Measurements from ENCODE around the gene AGFG2.
"Not testable (repeated sequence)": the region's sequence is repeated elsewhere in the genome, so short reads cannot be mapped to it uniquely, and the experiment has no call there.

The AGFG2 gene

GRCh38 chr7:100538348-100538653, 702 bp upstream of the AGFG2 start:
- H3K27me3 Mint-ChIP-seq, result no peaks in the 10 kb centered on the region
- no peaks in the 10 kb centered on the region for H3K9me3 Mint-ChIP-seq
- H3K4me3 Mint-ChIP-seq, result peak overlapping the region; percentile 90
- peak overlapping the region; percentile 99 for H3K27ac Mint-ChIP-seq
- H3K4me1 Mint-ChIP-seq (ENCODE audit: low read depth), result peaks cover 49% of the 10 kb centered on the region
- peaks cover 31% of the 10 kb centered on the region for H3K36me3 Mint-ChIP-seq (ENCODE audit: low read depth)

- Mint-ChIP-seq H3K4me3 (peak overlapping the region; percentile 90), H3K4me1 (ENCODE audit: low read depth) (peaks cover 61% of the 10 kb centered on the region), H3K27ac (peak overlapping the region; percentile 94), H3K36me3 (ENCODE audit: low read depth) (peaks cover 39% of the 10 kb centered on the region), H3K9me3 (no peaks in the 10 kb centered on the region), H3K27me3 (no peaks in the 10 kb centered on the region)
Measured at GRCh38 chr7:100539436-100540006, 518 bp downstream of the AGFG2 start.

GRCh38 chr7:100540073-100540723, 1.2 kb downstream of the AGFG2 start:
- H3K36me3 Mint-ChIP-seq (ENCODE audit: low read depth), result peaks cover 41% of the 10 kb centered on the region
- peak overlapping the region; percentile 94 for H3K27ac Mint-ChIP-seq
- H3K27me3 Mint-ChIP-seq, result no peaks in the 10 kb centered on the region
- no peaks in the 10 kb centered on the region for H3K9me3 Mint-ChIP-seq
- H3K4me3 Mint-ChIP-seq, result peak overlapping the region; percentile 90
- peaks cover 68% of the 10 kb centered on the region for H3K4me1 Mint-ChIP-seq (ENCODE audit: low read depth)

- peak overlapping the region; percentile 74 for H3K27ac Mint-ChIP-seq
- not testable (repeated sequence) for H3K9me3 Mint-ChIP-seq, H3K27me3 Mint-ChIP-seq
- peaks cover 79% of the 10 kb centered on the region for H3K4me1 Mint-ChIP-seq (ENCODE audit: low read depth)
- H3K36me3 Mint-ChIP-seq (ENCODE audit: low read depth), result peaks cover 41% of the 10 kb centered on the region
- H3K4me3 Mint-ChIP-seq, result peak overlapping the region; percentile 90
Measured at GRCh38 chr7:100541309-100541708, 2.3 kb downstream of the AGFG2 start.

- Mint-ChIP-seq H3K27me3 (no peaks in the 10 kb centered on the region), H3K27ac (peak overlapping the region; percentile 99), H3K9me3 (no peaks in the 10 kb centered on the region), H3K4me3 (peak overlapping the region; percentile 90), H3K4me1 (ENCODE audit: low read depth) (peaks cover 97% of the 10 kb centered on the region), H3K36me3 (ENCODE audit: low read depth) (peaks cover 52% of the 10 kb centered on the region)
Measured at GRCh38 chr7:100543586-100543985, 4.6 kb downstream of the AGFG2 start.

GRCh38 chr7:100544386-100544785, 5.4 kb downstream of the AGFG2 start:
- Mint-ChIP-seq H3K4me3 (peak overlapping the region; percentile 90), H3K4me1 (ENCODE audit: low read depth) (peaks cover 99% of the 10 kb centered on the region), H3K27ac (peak overlapping the region; percentile 99), H3K9me3 (no peaks in the 10 kb centered on the region), H3K36me3 (ENCODE audit: low read depth) (peaks cover 56% of the 10 kb centered on the region), H3K27me3 (no peaks in the 10 kb centered on the region)

- Mint-ChIP-seq H3K4me3 (peak overlapping the region; percentile 90), H3K4me1 (ENCODE audit: low read depth) (peaks cover 100% of the 10 kb centered on the region), H3K27me3 (no peaks in the 10 kb centered on the region), H3K9me3 (no peaks in the 10 kb centered on the region), H3K36me3 (ENCODE audit: low read depth) (peaks cover 56% of the 10 kb centered on the region), H3K27ac (peak overlapping the region; percentile 99)
Measured at GRCh38 chr7:100544967-100545359, 6.0 kb downstream of the AGFG2 start.

GRCh38 chr7:100545360-100546128, 6.5 kb downstream of the AGFG2 start:
- Mint-ChIP-seq H3K27ac (peak overlapping the region; percentile 99), H3K36me3 (ENCODE audit: low read depth) (peaks cover 58% of the 10 kb centered on the region), H3K27me3 (no peaks in the 10 kb centered on the region), H3K4me1 (ENCODE audit: low read depth) (peaks cover 100% of the 10 kb centered on the region), H3K4me3 (peak overlapping the region; percentile 90), H3K9me3 (no peaks in the 10 kb centered on the region)

- Mint-ChIP-seq H3K36me3 (ENCODE audit: low read depth) (peaks cover 53% of the 10 kb centered on the region), H3K27me3 (no peaks in the 10 kb centered on the region), H3K4me3 (peak overlapping the region; percentile 90), H3K4me1 (ENCODE audit: low read depth) (peaks cover 95% of the 10 kb centered on the region), H3K9me3 (no peaks in the 10 kb centered on the region), H3K27ac (peak overlapping the region; percentile 99)
Measured at GRCh38 chr7:100546129-100546925, 7.3 kb downstream of the AGFG2 start.

- Mint-ChIP-seq H3K9me3 (no peaks in the 10 kb centered on the region), H3K27ac (peak overlapping the region; percentile 99), H3K4me1 (ENCODE audit: low read depth) (peaks cover 87% of the 10 kb centered on the region), H3K36me3 (ENCODE audit: low read depth) (peaks cover 46% of the 10 kb centered on the region), H3K4me3 (peak overlapping the region; percentile 90), H3K27me3 (no peaks in the 10 kb centered on the region)
Measured at GRCh38 chr7:100546926-100547800, 8.2 kb downstream of the AGFG2 start.

GRCh38 chr7:100547872-100548271, 8.9 kb downstream of the AGFG2 start:
- H3K9me3 Mint-ChIP-seq, result no peaks in the 10 kb centered on the region
- H3K36me3 Mint-ChIP-seq (ENCODE audit: low read depth), result peaks cover 45% of the 10 kb centered on the region
- H3K4me1 Mint-ChIP-seq (ENCODE audit: low read depth), result peaks cover 80% of the 10 kb centered on the region
- H3K4me3 Mint-ChIP-seq, result peak overlapping the region; percentile 66
- peak overlapping the region; percentile 99 for H3K27ac Mint-ChIP-seq
- no peaks in the 10 kb centered on the region for H3K27me3 Mint-ChIP-seq

- Mint-ChIP-seq H3K36me3 (ENCODE audit: low read depth) (peaks cover 46% of the 10 kb centered on the region), H3K4me1 (ENCODE audit: low read depth) (peaks cover 74% of the 10 kb centered on the region), H3K27ac (peak overlapping the region; percentile 99), H3K4me3 (peak overlapping the region; percentile 28)
- H3K9me3 Mint-ChIP-seq, H3K27me3 Mint-ChIP-seq: not testable (repeated sequence)
Measured at GRCh38 chr7:100548446-100548845, 9.4 kb downstream of the AGFG2 start.

- H3K4me3 Mint-ChIP-seq, result no peak overlapping the region
- H3K4me1 Mint-ChIP-seq (ENCODE audit: low read depth), result peaks cover 36% of the 10 kb centered on the region
- H3K9me3 Mint-ChIP-seq, result no peaks in the 10 kb centered on the region
- H3K27me3 Mint-ChIP-seq, result no peaks in the 10 kb centered on the region
- H3K27ac Mint-ChIP-seq, result no peak overlapping the region
- peaks cover 67% of the 10 kb centered on the region for H3K36me3 Mint-ChIP-seq (ENCODE audit: low read depth)
Measured at GRCh38 chr7:100552532-100552931, 13.5 kb downstream of the AGFG2 start.

GRCh38 chr7:100553032-100553431, 14.0 kb downstream of the AGFG2 start:
- Mint-ChIP-seq H3K36me3 (ENCODE audit: low read depth) (peaks cover 64% of the 10 kb centered on the region), H3K27ac (no peak overlapping the region), H3K4me1 (ENCODE audit: low read depth) (peaks cover 31% of the 10 kb centered on the region), H3K27me3 (no peaks in the 10 kb centered on the region), H3K9me3 (no peaks in the 10 kb centered on the region), H3K4me3 (no peak overlapping the region)

Measured in stimulated activated naive CD8-positive, alpha-beta T cell treated with anti-CD3 and anti-CD28 coated beads, Interleukin-15, Interleukin-2, amounts not matched to agents 100 ng/mL and 50 ng/mL, for 24 hours (primary cell).